ENCODE results near the gene CHN1. TPM values are rescaled to one million over a fixed set of nuclear protein-coding genes. Genes with fewer than 3 reads are reported as not detected.
A peak's percentile ranks its signal among the peaks of the same experiment; 100 is the strongest.

The CHN1 gene
- total RNA-seq, 1 donor from 2014 or later, result 30.6 TPM

DNA sequence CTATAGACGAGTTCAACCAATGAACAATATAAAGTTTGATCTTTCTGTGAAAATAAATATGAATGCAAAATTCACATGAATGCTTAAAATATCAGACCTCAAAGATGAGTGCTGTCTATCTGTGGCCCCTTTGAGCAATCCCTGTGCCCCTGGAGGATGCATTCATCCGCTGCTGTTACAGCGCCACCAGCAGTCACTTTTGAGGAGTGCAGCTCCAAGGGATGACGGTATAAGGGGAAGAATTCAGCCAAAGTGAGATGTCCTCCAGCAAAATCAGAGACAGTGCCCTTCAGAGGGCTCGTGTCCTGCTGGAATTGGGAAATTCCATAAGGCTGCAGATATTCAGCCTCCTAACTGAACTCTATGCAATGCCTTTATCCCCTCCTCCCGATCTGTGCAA, 229.0 kb downstream of the CHN1 start:
- H3K4me1 ChIP-seq, result peaks cover 9% of the 10 kb centered on the region
- ATAC-seq, result no peak
- no peak for DNase-seq
- no peaks in the 10 kb centered on the region for H3K9me3 ChIP-seq
- no peak overlapping the region for H3K4me3 ChIP-seq
- H3K27me3 ChIP-seq, result no peaks in the 10 kb centered on the region
- no peaks in the 10 kb centered on the region for H3K36me3 ChIP-seq
- intact Hi-C loops (cut with DNase I), result loop anchor here (10.0 kb wide), 1 partner anchor 209 kb away; no protein-coding TSS in a partner anchor
- TF ChIP-seq, protein P1, sequence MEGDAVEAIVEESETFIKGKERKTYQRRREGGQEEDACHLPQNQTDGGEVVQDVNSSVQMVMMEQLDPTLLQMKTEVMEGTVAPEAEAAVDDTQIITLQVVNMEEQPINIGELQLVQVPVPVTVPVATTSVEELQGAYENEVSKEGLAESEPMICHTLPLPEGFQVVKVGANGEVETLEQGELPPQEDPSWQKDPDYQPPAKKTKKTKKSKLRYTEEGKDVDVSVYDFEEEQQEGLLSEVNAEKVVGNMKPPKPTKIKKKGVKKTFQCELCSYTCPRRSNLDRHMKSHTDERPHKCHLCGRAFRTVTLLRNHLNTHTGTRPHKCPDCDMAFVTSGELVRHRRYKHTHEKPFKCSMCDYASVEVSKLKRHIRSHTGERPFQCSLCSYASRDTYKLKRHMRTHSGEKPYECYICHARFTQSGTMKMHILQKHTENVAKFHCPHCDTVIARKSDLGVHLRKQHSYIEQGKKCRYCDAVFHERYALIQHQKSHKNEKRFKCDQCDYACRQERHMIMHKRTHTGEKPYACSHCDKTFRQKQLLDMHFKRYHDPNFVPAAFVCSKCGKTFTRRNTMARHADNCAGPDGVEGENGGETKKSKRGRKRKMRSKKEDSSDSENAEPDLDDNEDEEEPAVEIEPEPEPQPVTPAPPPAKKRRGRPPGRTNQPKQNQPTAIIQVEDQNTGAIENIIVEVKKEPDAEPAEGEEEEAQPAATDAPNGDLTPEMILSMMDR (IDR thresholded peaks at IDR 0.05), result no peak
- no peak overlapping the region for H3K27ac ChIP-seq

DNA sequence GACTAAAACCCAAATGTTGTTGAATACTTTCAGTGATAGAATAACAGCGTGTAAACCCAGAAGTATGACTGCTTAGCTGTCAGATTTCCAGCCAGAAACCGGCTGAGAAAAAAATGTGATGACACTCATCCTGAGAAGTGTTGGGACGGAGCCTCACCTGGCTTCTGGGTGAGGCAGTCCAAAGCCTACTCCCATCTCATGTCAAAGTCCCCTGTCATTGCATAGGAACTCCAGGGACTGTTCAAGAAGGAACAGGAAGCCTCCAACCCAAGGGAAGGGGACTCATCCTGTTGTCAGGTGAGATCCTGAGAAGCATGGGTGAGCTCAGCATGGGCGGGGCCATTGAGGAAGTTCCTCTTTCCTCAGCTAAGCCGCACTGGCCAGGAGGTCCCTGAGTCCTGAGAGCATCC, 229.6 kb downstream of the CHN1 start:
- ATAC-seq, result no peak
- Histone ChIP-seq H3K4me1 (peaks cover 9% of the 10 kb centered on the region), H3K27ac (no peak overlapping the region), H3K4me3 (no peak overlapping the region), H3K9me3 (no peaks in the 10 kb centered on the region), H3K27me3 (no peaks in the 10 kb centered on the region), H3K36me3 (no peaks in the 10 kb centered on the region)
- DNase-seq, result no peak
- TF ChIP-seq, protein P1 (IDR thresholded peaks at IDR 0.05), result no peak
- intact Hi-C loops (cut with DNase I), result loop anchor here (10.0 kb wide), 1 partner anchor 209 kb away; no protein-coding TSS in a partner anchor

DNA sequence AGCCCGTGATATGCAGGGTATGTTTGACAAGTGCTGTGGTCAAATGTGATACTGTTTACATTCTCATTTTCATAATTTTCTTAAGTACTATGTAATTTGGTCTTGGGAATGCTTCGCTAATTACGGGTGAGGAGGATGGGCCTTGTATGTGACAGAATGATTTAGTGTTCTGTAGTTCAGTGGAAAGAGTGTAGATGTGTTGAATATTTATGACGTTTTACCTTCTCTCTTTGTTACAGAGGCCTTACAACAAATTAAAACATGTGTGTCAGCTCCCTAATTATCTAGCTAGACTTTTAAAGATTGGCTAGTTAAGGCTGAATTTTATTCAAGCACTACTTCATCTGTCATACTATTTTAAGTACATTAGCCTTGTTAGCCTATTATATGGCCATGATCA, 230.3 kb downstream of the CHN1 start:
- no peaks in the 10 kb centered on the region for H3K9me3 ChIP-seq
- DNase-seq (no peak), ATAC-seq (no peak)
- no peaks in the 10 kb centered on the region for H3K36me3 ChIP-seq
- H3K27me3 ChIP-seq, result no peaks in the 10 kb centered on the region
- intact Hi-C loops (cut with DNase I), result loop anchor here (10.0 kb wide), 1 partner anchor 210 kb away; no protein-coding TSS in a partner anchor
- no peak overlapping the region for H3K4me3 ChIP-seq
- TF ChIP-seq, protein P1 (IDR thresholded peaks at IDR 0.05), result no peak
- H3K27ac ChIP-seq, result no peak overlapping the region
- peaks cover 9% of the 10 kb centered on the region for H3K4me1 ChIP-seq

DNA sequence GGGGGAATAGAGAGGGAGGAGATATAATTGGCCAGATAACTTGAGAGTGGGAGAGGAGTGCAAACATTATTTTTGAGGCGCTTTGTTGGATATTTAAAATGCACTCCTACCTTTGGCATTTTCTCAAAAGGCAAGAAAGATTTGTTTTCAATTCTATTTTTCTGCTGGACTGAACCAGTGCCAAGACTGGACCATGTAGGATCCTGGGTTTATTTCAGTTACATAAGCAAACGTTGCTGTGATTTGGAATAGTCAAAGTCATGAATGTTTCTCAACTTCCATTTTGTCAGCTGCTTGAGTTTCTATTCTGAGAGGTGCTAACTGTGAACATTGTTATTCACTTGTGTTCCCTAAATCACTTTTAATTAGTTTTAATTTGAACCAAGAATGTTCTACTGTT, 232.0 kb downstream of the CHN1 start:
- Histone ChIP-seq H3K27me3 (no peaks in the 10 kb centered on the region), H3K4me3 (no peak overlapping the region), H3K36me3 (no peaks in the 10 kb centered on the region), H3K4me1 (peaks cover 7% of the 10 kb centered on the region), H3K9me3 (no peaks in the 10 kb centered on the region), H3K27ac (no peak overlapping the region)
- DNase-seq (no peak), ATAC-seq (no peak)
- intact Hi-C loops (cut with DNase I), result loop anchor here (10.0 kb wide), 1 partner anchor 212 kb away; no protein-coding TSS in a partner anchor
- TF ChIP-seq, protein P1 (IDR thresholded peaks at IDR 0.05), result no peak

DNA sequence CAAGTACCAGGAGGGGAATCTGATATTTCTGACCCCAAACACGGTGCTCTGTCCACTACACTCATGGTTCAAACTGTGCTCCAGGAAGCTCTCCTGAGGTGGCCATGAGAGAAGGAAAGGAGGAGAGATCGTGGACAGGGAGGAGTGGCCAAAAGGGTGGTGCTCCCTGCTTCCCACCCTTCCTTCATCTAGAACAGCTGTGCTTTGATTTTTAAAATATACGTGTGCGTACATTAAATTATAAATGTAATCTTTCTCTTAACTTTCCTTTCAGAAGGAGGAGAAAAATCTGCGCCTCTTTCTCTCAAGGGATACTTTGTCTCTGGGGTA, 232.7 kb downstream of the CHN1 start:
- no peak for DNase-seq
- H3K4me1 ChIP-seq, result peaks cover 4% of the 10 kb centered on the region
- TF ChIP-seq, protein P1 (IDR thresholded peaks at IDR 0.05), result no peak
- no peak overlapping the region for H3K4me3 ChIP-seq
- intact Hi-C loops (cut with DNase I), result loop anchor here (10.0 kb wide), 1 partner anchor 212 kb away; no protein-coding TSS in a partner anchor
- H3K27ac ChIP-seq, result peak overlapping the region; percentile 38
- H3K27me3 ChIP-seq, result no peaks in the 10 kb centered on the region
- H3K9me3 ChIP-seq, result no peaks in the 10 kb centered on the region
- no peak for ATAC-seq
- H3K36me3 ChIP-seq, result no peaks in the 10 kb centered on the region
